Esophagus (tissue), 2 donors: Measurements from ENCODE around the gene HLA-A. TPM values are rescaled to one million over a fixed set of nuclear protein-coding genes. Genes with fewer than 3 reads are reported as not detected.

ENCODE experiments used
- H3K27ac ChIP-seq, 2 donors: one replicate each; pipeline ENCODE4 v1.5.1; 2013; ENCODE audit warnings: low read depth in 2 of 2, mild to moderate bottlenecking in 2 of 2, inconsistent platforms in 1 of 2, low read length in 1 of 2, moderate library complexity in 1 of 2
- H3K27me3 ChIP-seq, 2 donors: one replicate each; pipeline ENCODE4 v1.6.1; 2013; ENCODE audit warnings: low read length in 2 of 2, control low read depth in 1 of 2, mild to moderate bottlenecking in 1 of 2; ENCODE audit not compliant: insufficient read depth in 2 of 2, control insufficient read depth in 1 of 2
- H3K36me3 ChIP-seq, 2 donors: one replicate each; pipeline ENCODE4 v1.6.1; 2013; ENCODE audit warnings: low read length in 1 of 2; ENCODE audit not compliant: control insufficient read depth in 2 of 2, insufficient read depth in 2 of 2
- H3K4me1 ChIP-seq, 2 donors: one replicate each; pipeline ENCODE4 v1.6.1; 2013; ENCODE audit warnings: low read length in 1 of 2; ENCODE audit not compliant: control insufficient read depth in 2 of 2, insufficient read depth in 2 of 2
- H3K4me3 ChIP-seq, 2 donors: one replicate each; pipeline ENCODE4 v1.5.1; 2013; ENCODE audit warnings: low read length in 2 of 2, mild to moderate bottlenecking in 2 of 2, low read depth in 1 of 2, moderate library complexity in 1 of 2
- H3K9me3 ChIP-seq, 2 donors: one replicate each; pipeline ENCODE4 v1.6.1; 2013; ENCODE audit warnings: mild to moderate bottlenecking in 2 of 2, low read depth in 1 of 2, low read length in 1 of 2, moderate library complexity in 1 of 2; ENCODE audit not compliant: control insufficient read depth in 2 of 2, insufficient read depth in 1 of 2
- WGBS, 2 donors: extraction: QIAGEN DNeasy Blood & Tissue Kit; methylation state at CpG; one replicate each; pipeline ENCODE4 v1.1.7; 2013; 5-methylcytosine and 5-hydroxymethylcytosine counted together
- polyA plus RNA-seq, 2 donors: library from polyadenylated mRNA; stranded (reverse); fragments of 200-250 nt; gene quantifications; one replicate each; pipeline ENCODE4 v1.2.3, GENCODE V29; 2013
- donor health status: healthy with polysubstance abuse.
- donor health status: Bipolar disorder and iron deficiency.

Gene HLA-A
- 100 to 1,000 TPM; 197 to 259 TPM for polyA plus RNA-seq

- H3K9me3 ChIP-seq: no peaks in the 10 kb centered on the region
- no peaks in the 10 kb centered on the region for H3K27me3 ChIP-seq
- H3K36me3 ChIP-seq: peaks cover 3 to 4% of the 10 kb centered on the region in 2 donors
- H3K27ac ChIP-seq: peak within 1 kb of the TSS; percentile 76 to 83
- H3K4me1 ChIP-seq: no peaks in the 10 kb centered on the region
- H3K4me3 ChIP-seq: peak within 1 kb of the TSS; percentile 64 to 70
- 0 to 1% methylated on average over 52 to 65 of the region's 68 CpGs for WGBS, 2 donors
Observed at GRCh38 chr6:29942275-29943052, at the start of gene HLA-A. Gene HLA-A (plus strand): TSS chr6:29942532. CDS start chr6:29942554, 22 bp downstream.

- Histone ChIP-seq H3K36me3 (no peaks in the 10 kb centered on the region), H3K9me3 (no peaks in the 10 kb centered on the region), H3K27me3 (no peaks in the 10 kb centered on the region)
Observed at GRCh38 chr6:29892696-29893095, 49.6 kb upstream of the HLA-A start.

GRCh38 chr6:29899281-29899680 lies 43.1 kb upstream of the HLA-A start:
- no peaks in the 10 kb centered on the region for H3K36me3 ChIP-seq
- H3K27ac ChIP-seq: no peak overlapping the region
- no peak overlapping the region for H3K4me3 ChIP-seq
- WGBS, 2 donors: 84 to 96% methylated on average over 3 of the region's 3 CpGs
- no peaks in the 10 kb centered on the region for H3K27me3 ChIP-seq
- H3K9me3 ChIP-seq: no peaks in the 10 kb centered on the region
- no peaks in the 10 kb centered on the region for H3K4me1 ChIP-seq

More at GRCh38 chr6:29892696-29893095, 49.6 kb upstream of the HLA-A start:
- no peaks in the 10 kb centered on the region for H3K4me1 ChIP-seq
- no peak overlapping the region for H3K27ac ChIP-seq
- H3K4me3 ChIP-seq: no peak overlapping the region

- Histone ChIP-seq H3K36me3 (no peaks in the 10 kb centered on the region), H3K4me1 (no peaks in the 10 kb centered on the region), H3K27me3 (no peaks in the 10 kb centered on the region), H3K27ac (no peak overlapping the region), H3K4me3 (no peak overlapping the region), H3K9me3 (no peaks in the 10 kb centered on the region)
- WGBS, 2 donors: 65% methylated on average over 4 of the region's 4 CpGs
Observed at GRCh38 chr6:29905286-29905685, 37.0 kb upstream of the HLA-A start.

- Histone ChIP-seq H3K36me3 (no peaks in the 10 kb centered on the region), H3K27me3 (no peaks in the 10 kb centered on the region), H3K4me1 (no peaks in the 10 kb centered on the region), H3K27ac (no peak overlapping the region), H3K4me3 (no peak overlapping the region), H3K9me3 (no peaks in the 10 kb centered on the region)
- WGBS, 2 donors: 15 to 50% methylated on average over 6 of the region's 6 CpGs
Observed at GRCh38 chr6:29907637-29908340, 34.5 kb upstream of the HLA-A start.

- H3K27ac ChIP-seq: no peak overlapping the region
- WGBS, 2 donors: 77 to 81% methylated on average over 3 of the region's 3 CpGs
- H3K4me3 ChIP-seq: no peak overlapping the region
- no peaks in the 10 kb centered on the region for H3K27me3 ChIP-seq
- H3K4me1 ChIP-seq: no peaks in the 10 kb centered on the region
- H3K36me3 ChIP-seq: no peaks in the 10 kb centered on the region
- no peaks in the 10 kb centered on the region for H3K9me3 ChIP-seq
Observed at GRCh38 chr6:29908341-29908662, 34.0 kb upstream of the HLA-A start.

GRCh38 chr6:29908710-29909109 lies 33.6 kb upstream of the HLA-A start:
- WGBS, 2 donors: 21 to 38% methylated on average over 6 of the region's 6 CpGs
- Histone ChIP-seq H3K9me3 (no peaks in the 10 kb centered on the region), H3K4me3 (no peak overlapping the region), H3K36me3 (no peaks in the 10 kb centered on the region), H3K27me3 (no peaks in the 10 kb centered on the region), H3K4me1 (no peaks in the 10 kb centered on the region), H3K27ac (no peak overlapping the region)

- Histone ChIP-seq H3K4me1 (no peaks in the 10 kb centered on the region), H3K27me3 (no peaks in the 10 kb centered on the region), H3K9me3 (no peaks in the 10 kb centered on the region), H3K36me3 (no peaks in the 10 kb centered on the region), H3K4me3 (no peak overlapping the region), H3K27ac (no peak overlapping the region)
- WGBS, 2 donors: 11 to 32% methylated on average over 1 of the region's 1 CpG
Observed at GRCh38 chr6:29909985-29910384, 32.3 kb upstream of the HLA-A start.

GRCh38 chr6:29912840-29913239 lies 29.5 kb upstream of the HLA-A start:
- no peak overlapping the region for H3K4me3 ChIP-seq
- H3K36me3 ChIP-seq: no peaks in the 10 kb centered on the region
- H3K27ac ChIP-seq: no peak overlapping the region
- peaks cover 0 to 3% of the 10 kb centered on the region in 2 donors for H3K9me3 ChIP-seq
- 76 to 80% methylated on average over 2 of the region's 2 CpGs for WGBS, 2 donors
- no peaks in the 10 kb centered on the region for H3K4me1 ChIP-seq
- H3K27me3 ChIP-seq: no peaks in the 10 kb centered on the region

GRCh38 chr6:29916741-29917140 lies 25.6 kb upstream of the HLA-A start:
- WGBS, 2 donors: 49 to 82% methylated on average over 1 of the region's 1 CpG

More at GRCh38 chr6:29916741-29917140, 25.6 kb upstream of the HLA-A start:
- peaks cover 0 to 3% of the 10 kb centered on the region in 2 donors for H3K9me3 ChIP-seq
- H3K4me3 ChIP-seq: no peak overlapping the region
- no peaks in the 10 kb centered on the region for H3K27me3 ChIP-seq
- H3K36me3 ChIP-seq: no peaks in the 10 kb centered on the region
- H3K27ac ChIP-seq: no peak overlapping the region
- no peaks in the 10 kb centered on the region for H3K4me1 ChIP-seq
